K562 (cell line): ENCODE results near the gene ZDHHC19.

ENCODE experiments used
- EZH2 ChIP-seq: IDR thresholded peaks from 2 replicates; pipeline ENCODE4 v1.6.1; 2012; ENCODE audit warnings: low read depth, mild to moderate bottlenecking, inconsistent platforms, low read length, borderline replicate concordance
- GATAD2B ChIP-seq: fragments of 450-650 bp; IDR thresholded peaks from 2 replicates; pipeline ENCODE4 v1.6.1; 2017; ENCODE audit warnings: mild to moderate bottlenecking, borderline replicate concordance
- SMARCB1 ChIP-seq: IDR thresholded peaks from 2 replicates; pipeline ENCODE4 v1.6.1; 2011; ENCODE audit warnings: improper control_type of control experiment, low read depth; ENCODE audit not compliant: insufficient read length
- TF ChIP-seq, protein P1 (sequence below): sonication (generic); formaldehyde crosslinking; IDR thresholded peaks from 2 replicates; pipeline ENCODE4 v1.5.0; 2020; ENCODE audit warnings: missing genetic modification reagents

DNA sequence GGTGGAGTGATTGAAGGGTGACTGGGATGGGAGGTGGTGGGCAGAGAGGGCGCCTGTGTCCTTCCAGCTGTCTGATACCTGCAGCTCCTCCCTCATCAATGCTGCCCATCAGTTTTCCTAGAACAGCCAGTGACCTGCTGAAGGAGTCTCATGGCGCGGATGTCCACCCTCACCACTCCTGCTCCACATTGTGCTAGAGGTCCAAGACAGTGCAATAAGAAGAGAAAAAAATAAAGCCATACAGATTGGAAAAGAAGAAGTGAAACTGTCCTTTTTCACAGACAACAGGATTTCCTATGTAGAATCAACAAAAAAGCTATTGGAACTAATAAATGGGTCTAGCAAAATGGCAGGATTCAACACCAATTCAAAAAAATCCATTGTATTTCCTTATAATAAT is 7.4 kb downstream of the ZDHHC19 start:
- no peak for TF ChIP-seq SMARCB1
- TF ChIP-seq GATAD2B = no peak
- TF ChIP-seq, protein P1, sequence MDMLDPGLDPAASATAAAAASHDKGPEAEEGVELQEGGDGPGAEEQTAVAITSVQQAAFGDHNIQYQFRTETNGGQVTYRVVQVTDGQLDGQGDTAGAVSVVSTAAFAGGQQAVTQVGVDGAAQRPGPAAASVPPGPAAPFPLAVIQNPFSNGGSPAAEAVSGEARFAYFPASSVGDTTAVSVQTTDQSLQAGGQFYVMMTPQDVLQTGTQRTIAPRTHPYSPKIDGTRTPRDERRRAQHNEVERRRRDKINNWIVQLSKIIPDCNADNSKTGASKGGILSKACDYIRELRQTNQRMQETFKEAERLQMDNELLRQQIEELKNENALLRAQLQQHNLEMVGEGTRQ (CRISPR knock-in tag) = no peak
- no peak for TF ChIP-seq EZH2
